Colonic mucosa (tissue), 4 donors: ENCODE measurements around the gene REV3L. TPM values are rescaled to one million over a fixed set of nuclear protein-coding genes. Genes with fewer than 3 reads are reported as not detected.

Source experiments
- DNase-seq: peaks from one replicate; pipeline ENCODE4 v3.0.0-alpha.2; 2020
- H3K27ac ChIP-seq: fragments of 200-600 bp; one replicate; pipeline ENCODE4 v1.8.0; 2021
- H3K27me3 ChIP-seq: fragments of 200-600 bp; one replicate; pipeline ENCODE4 v1.8.0; 2021
- H3K36me3 ChIP-seq: fragments of 200-600 bp; one replicate; pipeline ENCODE4 v1.8.0; 2021
- H3K4me1 ChIP-seq: fragments of 200-600 bp; one replicate; pipeline ENCODE4 v1.8.0; 2021; ENCODE audit warnings: mild to moderate bottlenecking
- H3K4me3 ChIP-seq: fragments of 200-600 bp; one replicate; pipeline ENCODE4 v1.8.0; 2021
- H3K9ac ChIP-seq, 2 donors: one replicate each; pipeline ENCODE4 v1.7.0; 2013; ENCODE audit warnings: control low read depth in 2 of 2, low read depth in 2 of 2, low read length in 2 of 2
- H3K9me3 ChIP-seq: fragments of 200-600 bp; one replicate; pipeline ENCODE4 v1.8.0; 2021
- intact Hi-C: fragments of 100-400 bp; cut with DNase I; formaldehyde crosslinking; loops from one replicate; pipeline ENCODE4 v1.14.1; 2022
- total RNA-seq, 2 donors: library from RNA; stranded (reverse); fragmentation: NEBNext Ultra II Directional in 1 of 2; extraction: Animal tissue kit (Norgen Biotek cat#: 25700) in 1 of 2; gene quantifications; one replicate each; pipeline ENCODE4 v1.2.1, GENCODE V29; 2021
- TF ChIP-seq, protein P1 (sequence below): fragments of 200-600 bp; IDR thresholded peaks from one replicate; pipeline ENCODE4 v1.8.0; 2022; ENCODE audit warnings: antibody characterized with exemption, mild to moderate bottlenecking
- donor health status: healthy.
- donor health status: DM: no; HTN: no; CAD: no.
- donor health status: DM: no; HTN: no; CAD: no.

The REV3L gene
- total RNA-seq, 2 donors from 2014 or later: 16.7 to 20.8 TPM

DNA sequence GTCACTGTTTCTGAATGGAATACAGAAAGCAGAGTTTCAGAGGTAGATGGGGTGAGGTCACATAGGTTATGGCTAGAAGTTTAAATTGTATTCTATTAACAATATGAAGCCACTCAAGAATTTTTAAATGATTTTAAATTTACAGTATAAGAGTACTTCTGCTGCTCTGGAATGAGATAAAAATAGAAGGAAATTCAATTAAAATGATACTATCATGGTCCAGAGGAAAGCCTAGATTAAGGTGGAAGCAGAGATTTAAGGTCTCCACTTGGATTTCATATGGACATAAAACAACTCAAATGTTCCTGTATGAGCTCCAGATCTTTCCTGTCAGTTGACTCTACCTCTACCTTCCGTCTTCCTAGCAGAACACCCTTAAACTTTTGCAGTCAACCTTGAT, 68.6 kb downstream of the REV3L start:
- H3K9me3 ChIP-seq: no peaks in the 10 kb centered on the region
- DNase-seq: no peak
- no peak overlapping the region for H3K27ac ChIP-seq
- no peak overlapping the region for H3K9ac ChIP-seq
- TF ChIP-seq, protein P1, sequence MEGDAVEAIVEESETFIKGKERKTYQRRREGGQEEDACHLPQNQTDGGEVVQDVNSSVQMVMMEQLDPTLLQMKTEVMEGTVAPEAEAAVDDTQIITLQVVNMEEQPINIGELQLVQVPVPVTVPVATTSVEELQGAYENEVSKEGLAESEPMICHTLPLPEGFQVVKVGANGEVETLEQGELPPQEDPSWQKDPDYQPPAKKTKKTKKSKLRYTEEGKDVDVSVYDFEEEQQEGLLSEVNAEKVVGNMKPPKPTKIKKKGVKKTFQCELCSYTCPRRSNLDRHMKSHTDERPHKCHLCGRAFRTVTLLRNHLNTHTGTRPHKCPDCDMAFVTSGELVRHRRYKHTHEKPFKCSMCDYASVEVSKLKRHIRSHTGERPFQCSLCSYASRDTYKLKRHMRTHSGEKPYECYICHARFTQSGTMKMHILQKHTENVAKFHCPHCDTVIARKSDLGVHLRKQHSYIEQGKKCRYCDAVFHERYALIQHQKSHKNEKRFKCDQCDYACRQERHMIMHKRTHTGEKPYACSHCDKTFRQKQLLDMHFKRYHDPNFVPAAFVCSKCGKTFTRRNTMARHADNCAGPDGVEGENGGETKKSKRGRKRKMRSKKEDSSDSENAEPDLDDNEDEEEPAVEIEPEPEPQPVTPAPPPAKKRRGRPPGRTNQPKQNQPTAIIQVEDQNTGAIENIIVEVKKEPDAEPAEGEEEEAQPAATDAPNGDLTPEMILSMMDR: no peak
- no peaks in the 10 kb centered on the region for H3K36me3 ChIP-seq
- H3K27me3 ChIP-seq: no peaks in the 10 kb centered on the region
- intact Hi-C loops: no loop called here
- no peaks in the 10 kb centered on the region for H3K4me1 ChIP-seq
- H3K4me3 ChIP-seq: no peak overlapping the region

DNA sequence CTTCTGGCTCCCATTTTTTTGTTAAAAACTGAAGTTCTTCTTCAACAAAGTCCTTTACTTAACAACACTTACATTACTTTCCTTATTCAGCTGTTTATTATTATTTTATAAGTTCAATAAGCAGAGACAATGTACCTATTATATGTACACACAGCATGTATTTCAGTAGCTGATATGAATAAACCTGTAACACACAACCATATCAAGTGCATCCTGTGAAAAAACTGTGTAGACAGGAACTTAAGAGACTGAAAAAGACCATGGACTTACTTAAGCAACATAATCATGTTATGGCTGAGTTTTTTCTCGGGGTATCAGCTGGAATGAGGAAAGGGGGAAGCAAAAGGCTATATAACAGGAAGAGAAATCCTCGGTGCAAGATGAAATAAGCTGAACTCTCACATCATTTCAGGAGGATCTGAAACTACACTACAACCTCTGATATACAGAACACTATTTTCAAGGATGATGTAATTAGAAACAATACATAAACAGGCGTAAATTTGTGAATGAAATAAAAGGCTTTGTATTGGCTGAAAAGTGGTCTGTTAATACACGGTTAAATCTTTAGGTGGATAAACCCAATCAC, 70.9 kb downstream of the REV3L start:
- Histone ChIP-seq H3K27me3 (no peaks in the 10 kb centered on the region), H3K36me3 (no peaks in the 10 kb centered on the region), H3K4me1 (no peaks in the 10 kb centered on the region), H3K27ac (no peak overlapping the region), H3K9ac (no peak overlapping the region), H3K4me3 (no peak overlapping the region), H3K9me3 (no peaks in the 10 kb centered on the region)
- no peak for DNase-seq
- TF ChIP-seq, protein P1: no peak
- intact Hi-C loops: no loop called here

DNA sequence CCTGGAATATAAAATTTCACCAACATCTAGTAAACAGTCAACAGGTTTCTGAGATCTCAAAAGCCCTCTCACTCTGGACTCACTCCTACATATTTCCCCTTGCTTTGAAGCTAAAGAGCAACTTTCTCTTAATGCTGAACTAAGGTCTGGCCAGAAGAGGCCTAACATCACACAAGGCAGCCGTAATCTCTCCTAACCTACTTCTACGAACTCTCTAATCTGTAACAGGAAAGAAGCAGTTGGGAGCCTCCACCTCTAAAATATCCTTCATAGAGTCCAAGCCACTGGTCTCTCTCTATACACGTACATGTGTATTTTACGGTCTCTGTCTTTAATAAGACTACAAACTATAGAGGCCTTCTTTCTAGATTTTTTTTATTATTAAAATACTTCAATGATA, 72.0 kb downstream of the REV3L start:
- no peak for DNase-seq
- H3K9ac ChIP-seq: no peak overlapping the region
- no peak overlapping the region for H3K4me3 ChIP-seq
- H3K36me3 ChIP-seq: no peaks in the 10 kb centered on the region
- H3K27ac ChIP-seq: peak overlapping the region; percentile 10
- TF ChIP-seq, protein P1: no peak
- no peaks in the 10 kb centered on the region for H3K9me3 ChIP-seq
- H3K27me3 ChIP-seq: no peaks in the 10 kb centered on the region
- no peaks in the 10 kb centered on the region for H3K4me1 ChIP-seq
- intact Hi-C loops: no loop called here

DNA sequence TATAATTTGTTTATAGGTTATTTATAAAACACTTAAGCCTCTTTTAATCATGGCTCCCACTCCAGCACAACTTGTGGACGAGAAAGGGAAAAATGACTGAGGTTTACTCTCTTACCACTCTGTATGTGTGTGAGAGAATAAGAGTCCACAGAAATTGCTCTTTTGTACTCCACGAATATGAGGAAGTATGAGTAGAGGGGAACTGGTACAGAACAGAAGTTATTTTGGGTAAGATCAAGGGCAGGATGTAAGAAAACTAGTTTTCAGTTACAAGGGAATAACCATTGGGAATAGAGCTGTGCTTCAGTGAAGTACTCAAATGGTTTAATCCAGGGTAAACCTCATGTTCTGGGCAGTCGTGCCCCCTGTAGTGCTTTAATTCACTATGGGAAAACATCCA, 72.6 kb downstream of the REV3L start:
- no peaks in the 10 kb centered on the region for H3K4me1 ChIP-seq
- TF ChIP-seq, protein P1: no peak
- no peak for DNase-seq
- peak overlapping the region; percentile 10 for H3K27ac ChIP-seq
- no peaks in the 10 kb centered on the region for H3K36me3 ChIP-seq
- no peaks in the 10 kb centered on the region for H3K9me3 ChIP-seq
- no peak overlapping the region for H3K4me3 ChIP-seq
- intact Hi-C loops: no loop called here
- H3K27me3 ChIP-seq: no peaks in the 10 kb centered on the region
- no peak overlapping the region for H3K9ac ChIP-seq

DNA sequence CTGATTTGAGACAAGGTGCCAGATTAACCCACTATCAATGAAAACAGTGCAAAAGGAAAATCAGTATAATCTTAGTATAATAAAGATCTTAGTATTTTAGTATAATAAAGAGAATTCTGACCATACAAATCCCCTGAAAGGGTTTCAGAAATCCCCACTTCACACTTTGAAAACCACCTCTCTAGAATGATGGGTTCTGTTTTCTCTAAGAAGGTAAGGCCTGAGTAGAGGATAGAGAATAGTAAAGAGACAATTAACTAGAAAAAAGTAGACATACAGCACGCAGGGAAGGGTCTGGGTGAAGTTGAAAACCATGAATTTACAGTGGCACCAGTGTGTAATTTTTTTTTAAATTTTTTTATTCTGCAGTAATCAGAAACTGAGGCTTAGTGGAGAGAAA, 73.6 kb downstream of the REV3L start:
- Histone ChIP-seq H3K36me3 (peaks cover 4% of the 10 kb centered on the region), H3K27me3 (no peaks in the 10 kb centered on the region), H3K4me1 (no peaks in the 10 kb centered on the region), H3K9ac (no peak overlapping the region), H3K4me3 (no peak overlapping the region), H3K9me3 (no peaks in the 10 kb centered on the region), H3K27ac (no peak overlapping the region)
- intact Hi-C loops: no loop called here
- no peak for DNase-seq
- TF ChIP-seq, protein P1: no peak
